Astrocyte of the hippocampus (primary cell): ENCODE measurements around the gene EAPP.
"Not testable (repeated sequence)": the region's sequence is repeated elsewhere in the genome, so short reads cannot be mapped to it uniquely, and the experiment has no call there.

ENCODE experiments used
- DNase-seq: peaks from one replicate; pipeline ENCODE4 v3.0.0; 2011; ENCODE audit warnings: low read depth, low spot score

Gene EAPP

DNA sequence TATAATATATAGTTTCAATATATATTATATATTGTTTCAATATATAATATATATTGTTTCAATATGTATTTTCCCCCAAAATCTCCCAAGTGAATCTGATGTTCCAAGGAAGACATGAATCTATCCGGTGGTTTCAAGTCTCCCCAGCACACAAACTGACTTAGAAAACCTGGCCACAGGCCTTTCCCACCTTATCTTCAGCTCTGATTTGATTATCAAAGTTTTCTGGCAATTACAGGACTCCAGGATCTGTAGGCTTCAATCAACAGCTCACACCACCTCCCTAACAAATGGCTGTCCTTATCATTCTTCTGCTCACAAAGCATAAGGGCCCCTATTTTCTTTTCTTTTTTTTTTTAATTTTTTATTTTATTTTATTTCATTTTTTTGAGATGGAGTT, 54.8 kb downstream of the EAPP start:
- DNase-seq = no peak

DNA sequence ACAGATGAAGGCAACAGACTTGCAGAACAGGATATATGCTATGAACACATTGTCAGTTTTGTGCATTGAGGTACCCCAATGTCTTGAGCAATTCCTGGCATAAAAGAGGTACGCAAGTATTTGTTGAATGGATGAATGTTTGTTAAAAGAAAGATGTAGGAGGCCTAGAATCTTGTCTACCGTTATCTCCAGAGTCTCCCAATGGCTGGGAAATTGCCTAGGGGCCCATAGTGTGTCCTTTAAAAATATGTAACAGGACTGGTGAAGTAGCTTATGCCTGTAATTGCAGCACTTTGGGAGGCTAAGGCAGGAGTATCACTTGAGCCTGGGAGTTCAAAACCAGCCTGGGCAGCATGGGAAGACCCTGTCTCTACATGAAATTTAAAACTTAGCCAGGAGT, 57.0 kb downstream of the EAPP start:
- DNase-seq = no peak

DNA sequence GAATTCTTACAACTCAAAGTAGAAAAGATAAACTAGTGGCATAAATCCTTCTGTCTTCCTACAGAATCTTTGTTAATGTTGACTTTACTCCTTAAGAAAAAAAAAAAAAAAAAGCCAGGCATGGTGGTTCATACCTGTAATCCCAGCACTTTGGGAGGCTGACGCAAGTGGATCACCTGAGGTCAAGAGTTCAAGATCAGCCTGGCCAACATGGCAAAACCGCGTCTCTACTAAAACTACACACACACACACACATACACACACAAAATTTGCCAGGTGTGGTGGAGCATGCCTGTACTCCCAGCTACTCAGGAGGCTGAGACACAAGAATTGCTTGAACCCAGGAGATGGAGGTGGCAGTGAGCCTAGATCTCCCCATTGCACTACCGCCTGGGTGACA, 59.8 kb downstream of the EAPP start:
- DNase-seq = no peak

DNA sequence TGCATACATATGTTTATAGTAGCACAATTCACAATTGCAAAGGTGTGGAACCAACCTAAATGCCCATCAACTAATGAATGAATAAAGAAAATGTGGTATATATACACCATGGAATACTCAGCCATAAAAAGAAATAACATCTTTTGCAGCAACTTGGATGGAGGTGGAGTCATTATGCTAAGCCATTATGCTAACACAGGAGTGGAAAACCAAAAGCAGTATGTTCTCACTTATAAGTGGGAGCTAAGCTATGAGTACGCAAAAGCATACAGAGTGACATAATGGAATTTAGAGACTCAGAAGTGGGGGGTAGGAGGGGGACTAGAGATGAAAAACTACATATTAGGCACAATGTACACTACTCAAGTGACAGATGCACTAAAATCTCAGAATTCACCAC, 61.2 kb downstream of the EAPP start:
- no peak for DNase-seq

DNA sequence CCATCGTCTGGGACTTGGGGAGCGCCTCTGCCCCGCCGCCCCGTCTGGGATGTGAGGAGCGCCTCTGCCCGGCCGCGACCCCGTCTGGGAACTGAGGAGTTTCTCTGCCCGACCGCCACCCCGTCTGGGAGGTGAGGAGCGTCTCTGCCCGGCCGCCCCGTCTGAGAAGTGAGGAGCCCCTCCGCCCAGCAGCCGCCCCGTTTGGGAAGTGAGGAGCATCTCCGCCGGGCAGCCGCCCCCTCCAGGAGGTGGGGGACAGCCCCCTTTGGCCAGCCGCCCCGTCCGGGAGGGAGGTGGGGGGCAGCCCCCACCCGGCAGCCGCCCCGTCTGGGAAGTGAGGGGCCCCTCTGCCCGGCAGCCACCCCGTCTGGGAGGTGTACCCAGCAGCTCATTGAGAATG, 63.5 kb downstream of the EAPP start:
- not testable (repeated sequence) for DNase-seq

DNA sequence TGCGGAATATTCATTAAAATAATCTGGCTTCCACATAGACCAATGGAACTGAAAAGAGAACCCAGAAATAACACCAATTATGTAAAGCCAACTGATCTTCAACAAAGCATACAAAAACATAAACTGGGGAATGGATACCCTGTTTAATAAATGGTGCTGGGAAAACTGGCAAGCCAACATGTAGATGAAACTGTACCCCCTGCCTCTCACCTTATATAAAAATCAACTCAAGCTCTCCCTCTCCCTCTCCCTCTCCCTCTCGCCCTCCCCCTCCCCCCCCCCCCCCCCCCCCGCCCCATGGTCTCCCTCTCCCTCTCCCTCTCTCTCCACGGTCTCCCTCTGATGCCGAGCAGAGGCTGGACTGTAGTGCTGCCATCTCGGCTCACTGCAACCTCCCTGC, 64.3 kb downstream of the EAPP start:
- no peak for DNase-seq

DNA sequence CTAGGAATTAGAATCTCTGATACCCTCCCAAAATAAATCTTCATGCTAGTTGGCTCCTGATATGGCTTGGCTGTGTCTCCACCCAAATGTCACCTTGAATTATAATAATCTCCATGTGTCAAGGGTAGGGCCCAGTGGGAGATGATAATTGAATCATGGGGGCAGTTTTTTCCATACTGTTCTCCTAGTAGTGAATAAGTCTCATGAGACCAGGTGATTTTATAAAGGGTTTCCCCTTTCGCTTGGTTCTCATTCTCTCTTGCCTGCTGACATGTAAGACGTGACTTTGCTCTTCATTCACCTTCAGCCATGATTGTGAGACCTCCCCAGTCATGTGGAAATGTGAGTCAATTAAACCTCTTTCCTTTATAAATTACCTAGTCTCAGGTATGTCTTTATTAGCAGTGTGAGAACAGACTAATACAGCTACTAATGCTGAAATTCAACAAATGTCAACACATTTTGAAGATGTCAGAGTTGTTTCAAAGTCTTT, 65.3 kb downstream of the EAPP start:
- no peak for DNase-seq

DNA sequence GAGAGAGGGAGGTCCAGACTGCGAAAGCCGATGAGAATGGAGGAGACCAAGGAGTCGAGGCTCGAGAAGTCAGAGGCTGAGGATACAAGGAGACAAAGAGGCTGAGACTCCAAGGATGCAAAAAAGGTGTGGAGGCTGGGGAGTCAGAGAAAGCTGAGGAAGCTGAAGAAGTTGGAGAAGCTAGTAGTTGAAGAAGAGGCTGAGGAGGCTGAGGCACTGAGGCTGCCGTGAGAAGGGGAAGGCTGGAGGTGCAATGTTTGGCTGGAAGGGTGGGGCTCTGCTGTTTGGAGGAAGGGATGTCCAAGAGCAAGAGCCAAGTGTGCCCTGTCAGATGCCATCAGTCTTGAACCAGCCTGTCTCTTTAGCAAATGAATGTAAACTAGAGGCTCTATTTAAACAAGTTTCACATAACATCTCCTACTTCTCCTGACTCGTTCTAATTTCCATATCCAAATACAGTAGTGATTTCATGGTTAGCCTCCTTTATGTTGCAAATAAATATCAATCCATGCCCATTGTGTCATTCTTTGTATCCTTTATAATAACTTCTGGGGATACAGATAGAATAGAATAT, 66.7 kb downstream of the EAPP start:
- no peak for DNase-seq

DNA sequence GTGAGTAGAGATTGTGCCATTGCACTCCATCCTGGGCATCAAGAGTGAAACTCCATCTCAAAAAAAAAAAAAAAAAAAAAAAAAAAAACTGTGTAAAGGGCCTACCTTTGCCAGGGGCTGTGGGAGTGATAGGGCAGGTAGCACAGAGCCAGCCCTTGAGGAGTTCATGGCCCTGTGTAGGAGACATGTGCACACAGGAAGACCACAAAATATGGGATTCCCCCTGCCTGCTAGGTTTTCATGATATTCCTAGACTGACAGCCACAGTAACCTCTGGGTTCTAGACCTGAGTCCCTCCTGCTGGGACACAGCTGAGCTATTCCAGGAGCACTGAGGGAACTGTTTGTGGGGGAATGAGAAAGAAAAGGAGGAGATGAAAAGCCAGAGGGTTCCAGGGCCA, 69.2 kb downstream of the EAPP start:
- DNase-seq = no peak

DNA sequence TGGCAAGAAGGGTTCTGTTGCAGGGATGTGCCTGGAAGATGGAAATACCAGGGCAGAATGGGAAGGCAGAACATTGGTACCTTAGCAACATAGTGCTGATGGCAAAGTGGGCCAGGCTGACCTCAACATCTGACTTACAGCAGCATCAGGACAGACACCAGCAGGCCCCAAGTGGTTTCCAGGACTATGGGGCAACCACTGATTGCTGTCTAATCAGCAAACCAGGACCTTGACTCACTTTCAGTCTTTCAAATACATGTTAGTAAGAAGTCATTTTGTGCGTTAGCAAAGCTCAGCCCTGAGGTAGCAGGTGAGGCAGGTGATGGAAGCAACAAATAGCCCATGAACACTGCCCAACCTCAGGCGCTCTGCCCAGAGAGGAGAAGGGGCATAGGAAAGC, 72.8 kb downstream of the EAPP start:
- DNase-seq = no peak
